Inflammatory macrophage treated with lipopolysaccharide for 4 hours (primary cell): ENCODE measurements around the gene FIGLA.

Experiments used
- DNase-seq: peaks from one replicate; pipeline ENCODE4 v3.0.0-alpha.2; 2020

Gene FIGLA

DNA sequence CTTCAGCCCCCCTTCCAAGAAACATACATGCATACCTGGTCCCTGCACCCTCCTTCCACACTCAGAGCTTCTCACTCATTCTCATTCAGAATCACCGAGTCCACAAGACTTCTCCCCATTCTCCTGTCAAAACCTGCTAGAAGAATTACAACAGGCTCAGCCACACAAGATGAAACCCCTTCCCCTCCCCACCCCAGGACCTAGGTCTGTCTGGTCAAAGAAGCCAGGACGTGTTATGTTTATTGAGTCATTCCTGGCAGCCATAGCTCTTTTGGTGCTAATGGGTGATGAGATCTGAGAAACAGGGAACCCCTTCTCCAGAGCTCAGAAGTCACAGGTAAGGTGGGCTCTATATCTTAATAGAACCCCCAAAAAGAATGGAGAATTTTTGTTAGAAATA is 21.0 kb downstream of the FIGLA start:
- DNase-seq, result no peak

DNA sequence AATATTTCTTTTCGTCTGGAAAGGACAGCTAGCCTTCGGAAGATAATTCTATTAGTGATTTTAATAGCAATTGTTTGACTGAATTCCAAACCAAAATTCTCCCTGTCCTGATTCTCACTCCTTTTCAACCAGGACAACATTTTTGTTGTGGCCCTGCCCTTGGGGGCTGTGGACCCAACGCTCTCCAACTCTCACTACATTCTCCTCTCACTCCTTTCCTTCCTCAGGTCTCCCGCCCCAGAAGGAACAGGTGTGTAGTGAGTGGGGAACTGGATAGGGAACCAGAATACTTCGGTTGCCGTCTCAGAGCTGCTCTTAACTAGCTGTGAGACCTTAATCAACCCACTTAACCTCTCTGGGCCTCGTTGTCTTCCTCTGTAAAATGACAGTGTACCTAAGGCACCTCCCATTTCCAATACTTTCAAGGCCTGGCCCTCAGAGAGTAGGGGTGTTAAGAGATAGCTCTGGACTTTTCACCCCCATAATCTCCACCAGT is 21.8 kb downstream of the FIGLA start:
- DNase-seq, result no peak

DNA sequence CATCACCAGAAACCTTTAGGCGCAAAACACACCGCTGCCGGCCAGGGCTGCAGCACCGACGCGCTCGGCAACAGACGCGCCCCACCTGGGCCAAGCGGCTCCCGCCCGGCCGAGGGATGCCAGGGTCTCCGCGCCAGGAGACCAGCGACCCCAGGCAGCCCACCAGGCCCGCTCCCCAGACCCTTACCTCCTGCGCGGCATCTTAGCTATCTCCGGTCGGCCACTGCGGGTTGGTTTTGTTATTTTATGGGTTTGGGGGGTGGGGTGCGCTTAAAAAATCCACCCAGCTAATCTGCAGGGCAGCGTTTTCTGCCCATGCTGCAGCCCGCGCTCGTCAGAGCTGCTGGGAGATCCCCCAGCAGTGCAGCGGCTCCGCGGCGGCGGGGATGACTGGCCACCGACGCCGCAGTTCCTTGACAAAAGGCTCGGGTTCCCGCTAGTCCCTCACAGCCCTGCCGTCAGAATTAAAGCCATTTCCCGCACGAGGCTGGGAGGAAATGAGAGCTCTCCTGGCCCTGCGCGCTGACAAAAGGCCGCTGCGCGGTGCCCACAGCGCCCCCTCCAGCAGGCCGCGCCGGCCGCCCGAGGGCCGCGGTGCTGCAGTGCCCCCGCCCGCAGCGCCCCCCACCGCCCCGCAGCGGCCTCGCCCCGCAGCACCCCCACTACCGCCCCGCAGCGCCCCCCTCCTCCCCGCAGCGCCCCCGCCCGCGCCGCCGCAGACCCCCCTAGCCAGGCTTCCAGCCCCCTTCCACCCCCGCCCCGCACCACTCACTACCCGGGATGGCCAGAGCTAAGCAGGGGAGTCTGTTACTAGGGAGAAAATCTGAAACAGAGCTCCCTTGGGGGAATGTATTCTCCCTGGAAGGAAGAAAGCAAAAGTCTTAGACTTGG is 22.5 kb downstream of the FIGLA start, which contains the start of gene ADD2:
TSS of gene ADD2 (minus strand) at position 502 of the 891 bp plus-strand sequence. CDS start 61,792 bp downstream, outside the sequence.
- DNase-seq, result peak; percentile 56

DNA sequence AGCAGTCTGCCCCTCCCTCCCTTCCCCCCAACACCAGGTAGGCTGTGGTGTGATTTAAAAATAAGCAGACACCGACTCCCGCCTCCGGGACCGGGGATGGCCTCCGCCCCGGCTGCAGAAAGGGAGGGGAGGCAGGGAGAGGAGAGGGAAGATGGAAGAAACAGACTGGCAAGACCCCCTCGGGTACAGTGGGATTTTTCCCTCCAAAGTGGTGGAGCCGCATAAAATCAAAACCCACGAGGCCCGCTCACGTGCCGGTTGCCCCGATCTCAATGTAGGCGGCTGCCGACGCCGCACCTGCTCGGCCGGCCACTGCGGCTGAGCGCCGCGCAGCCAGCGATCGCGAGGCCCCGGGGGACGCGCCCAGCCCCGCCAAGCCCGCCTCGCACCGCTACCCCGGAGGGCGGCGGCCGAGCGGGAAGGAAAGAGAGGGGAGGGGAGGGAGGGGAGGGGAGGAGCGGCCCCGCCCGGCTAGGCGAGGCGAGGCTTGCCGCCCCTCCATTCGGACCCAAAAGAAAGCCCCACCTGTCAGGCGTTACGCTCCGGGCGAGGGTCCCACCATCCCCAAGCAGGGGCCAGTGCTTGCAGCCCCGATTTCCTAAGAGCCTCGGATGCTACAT is 23.3 kb downstream of the FIGLA start:
- no peak for DNase-seq

DNA sequence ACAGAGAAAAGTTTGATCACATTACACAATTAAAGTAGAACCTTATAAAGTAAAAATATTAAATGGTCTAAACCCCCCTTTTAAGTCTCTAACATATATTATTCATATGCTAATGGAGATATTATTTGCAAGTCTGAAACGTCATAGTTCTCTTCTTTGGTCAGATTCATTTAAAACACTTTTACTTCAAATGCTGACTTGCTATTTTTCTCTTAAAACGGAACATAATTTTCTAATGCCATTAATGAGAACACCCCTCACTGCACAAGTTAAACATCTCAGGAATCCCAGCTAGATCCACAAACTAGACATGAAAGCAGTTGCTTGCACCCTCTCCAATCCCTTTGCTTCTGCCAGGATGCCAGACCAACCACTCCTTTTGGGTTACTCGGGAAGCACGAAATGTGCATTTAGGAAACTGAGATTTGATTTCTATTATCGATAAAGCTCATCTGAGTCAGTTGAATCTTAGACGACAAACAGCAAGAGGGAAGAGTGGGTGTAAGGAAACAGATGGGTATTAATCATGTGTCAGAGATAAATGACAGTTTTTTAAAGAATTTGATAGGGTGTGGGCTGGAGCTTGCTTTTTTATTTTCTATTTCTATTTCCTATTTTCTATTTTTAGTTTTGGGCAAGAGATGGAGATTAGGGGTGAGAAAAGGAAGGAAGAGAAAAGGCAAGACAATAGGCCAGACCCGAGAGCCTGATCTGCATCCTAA is 23.9 kb downstream of the FIGLA start:
- peak; percentile 23 for DNase-seq

DNA sequence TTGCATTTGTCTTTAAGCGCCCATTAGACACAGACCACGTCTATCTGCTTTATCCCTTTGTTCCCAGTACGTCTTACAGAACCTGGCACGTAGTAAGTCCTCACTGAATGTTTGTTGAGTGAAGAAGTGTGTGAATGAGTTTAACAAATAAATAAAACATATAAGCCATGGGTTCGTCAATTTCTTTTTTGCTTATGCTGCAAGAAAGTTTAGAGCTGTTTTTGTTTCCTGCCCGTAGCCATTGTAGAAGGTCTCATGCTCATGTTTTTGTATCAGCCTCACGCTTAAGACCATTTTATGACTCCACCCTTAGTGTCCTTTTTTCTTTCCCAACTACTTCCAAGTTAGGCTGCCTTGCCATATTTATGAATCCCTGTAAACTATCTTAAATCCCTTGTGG is 24.9 kb downstream of the FIGLA start:
- no peak for DNase-seq

DNA sequence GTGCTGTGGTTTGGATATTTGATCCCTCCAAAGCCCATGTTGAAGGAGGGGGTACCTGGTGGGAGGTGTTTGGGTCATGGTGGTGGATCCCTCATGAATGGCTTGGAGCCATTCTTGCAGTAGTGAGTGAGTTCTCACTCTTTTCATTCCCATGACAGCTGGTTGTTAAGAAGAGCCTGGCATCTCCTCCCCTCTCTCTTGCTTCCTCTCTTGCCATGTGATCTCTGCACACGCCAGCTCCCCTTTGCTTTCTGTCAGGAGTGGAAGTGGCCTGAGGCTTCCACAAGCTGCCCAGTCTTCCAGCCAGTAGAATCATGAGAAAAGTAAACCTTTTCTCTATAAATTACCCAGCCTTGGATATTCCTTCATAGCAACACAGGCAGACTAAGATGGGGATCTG is 31.0 kb downstream of the FIGLA start:
- no peak for DNase-seq

DNA sequence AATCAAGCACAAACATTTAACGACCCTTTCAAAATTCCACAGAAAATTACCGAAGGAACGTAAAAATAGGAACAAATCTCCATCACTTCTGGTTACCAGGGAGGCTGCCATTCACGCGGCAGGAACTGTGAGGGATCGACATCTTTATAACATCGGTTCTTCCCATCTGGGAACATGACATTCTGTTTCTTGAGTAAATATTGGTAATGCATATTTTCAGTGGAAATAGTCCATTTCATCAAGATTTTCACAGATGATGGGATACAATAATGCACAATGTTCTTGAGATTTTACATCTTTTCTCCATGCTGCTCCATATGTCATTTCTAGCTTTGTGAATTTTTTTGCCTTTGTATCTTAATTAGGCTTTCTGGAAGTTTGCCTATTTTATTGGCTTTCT is 32.5 kb downstream of the FIGLA start:
- no peak for DNase-seq

DNA sequence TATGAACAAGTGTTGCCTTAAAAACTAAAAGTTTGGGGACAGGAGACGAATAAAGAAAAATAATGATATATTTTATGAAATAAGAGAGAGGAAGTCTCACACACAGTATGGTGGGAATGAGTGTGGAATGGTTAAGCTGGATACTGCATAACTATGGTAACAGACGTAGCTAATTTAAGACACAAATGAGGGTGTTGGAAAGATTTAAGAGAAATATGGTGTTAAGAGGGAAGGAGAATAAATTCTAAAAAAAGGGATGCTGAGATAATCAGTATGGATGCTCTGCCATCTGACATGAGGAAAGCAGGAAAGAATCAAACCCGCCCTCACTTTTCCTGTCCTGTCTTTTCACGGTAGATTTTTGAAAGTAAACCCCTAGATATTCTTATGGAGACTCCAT is 33.1 kb downstream of the FIGLA start:
- DNase-seq, result no peak

DNA sequence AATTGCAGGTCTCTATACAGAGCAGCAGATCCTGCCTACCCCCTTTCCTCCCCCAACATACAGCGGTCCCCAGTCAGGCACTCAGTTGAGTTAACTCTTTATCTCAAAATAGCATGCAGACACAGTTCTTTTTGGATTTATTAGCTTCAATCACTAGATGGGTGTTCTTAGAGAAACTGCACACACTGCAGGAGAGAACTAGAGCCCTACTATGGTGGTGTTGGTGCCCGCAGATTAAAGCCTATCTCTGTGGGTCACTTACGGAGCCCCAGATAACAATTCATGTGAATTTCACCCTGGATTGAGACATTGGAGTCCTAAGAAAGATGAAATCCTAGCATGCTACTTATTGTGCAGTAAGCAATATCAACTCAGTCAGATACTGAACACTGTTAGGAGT is 34.3 kb downstream of the FIGLA start:
- no peak for DNase-seq

DNA sequence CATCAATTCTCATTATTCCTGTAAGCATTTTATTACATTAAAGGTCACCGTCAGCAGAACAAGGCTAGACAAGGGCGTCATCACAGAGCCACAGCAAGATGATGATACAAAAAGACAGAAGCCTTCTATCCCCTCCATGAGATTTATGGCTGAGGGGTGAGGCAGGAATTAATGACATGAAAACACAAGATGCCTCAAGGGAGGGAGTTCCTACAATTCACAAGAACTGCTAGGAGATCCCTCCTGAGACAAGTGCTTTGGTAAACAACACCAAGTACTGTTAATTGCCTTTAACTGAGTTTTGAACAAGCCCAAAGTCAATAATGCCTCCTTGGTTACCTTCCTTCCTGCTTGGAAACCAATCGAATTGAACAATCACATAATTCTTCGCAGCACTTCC is 36.5 kb downstream of the FIGLA start:
- no peak for DNase-seq

DNA sequence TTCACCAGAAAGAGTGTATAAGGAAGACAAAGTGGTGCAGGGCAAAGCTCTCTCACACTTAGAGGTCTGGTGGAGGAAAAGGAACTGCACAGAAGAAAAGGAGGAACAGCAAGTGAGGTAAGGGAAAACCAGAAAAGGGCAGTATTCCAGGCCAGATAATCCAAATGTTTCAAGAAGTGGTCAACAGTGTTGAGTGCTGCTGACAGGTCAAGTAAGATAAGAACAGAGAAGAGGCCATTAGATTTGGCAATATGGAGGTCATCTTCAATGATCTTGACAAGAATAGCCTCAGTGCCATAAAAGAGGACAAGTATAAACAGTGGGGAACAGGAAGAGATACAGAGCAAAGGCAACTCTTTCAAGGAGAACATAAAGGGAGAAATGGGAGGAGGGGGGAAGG is 37.4 kb downstream of the FIGLA start:
- no peak for DNase-seq

DNA sequence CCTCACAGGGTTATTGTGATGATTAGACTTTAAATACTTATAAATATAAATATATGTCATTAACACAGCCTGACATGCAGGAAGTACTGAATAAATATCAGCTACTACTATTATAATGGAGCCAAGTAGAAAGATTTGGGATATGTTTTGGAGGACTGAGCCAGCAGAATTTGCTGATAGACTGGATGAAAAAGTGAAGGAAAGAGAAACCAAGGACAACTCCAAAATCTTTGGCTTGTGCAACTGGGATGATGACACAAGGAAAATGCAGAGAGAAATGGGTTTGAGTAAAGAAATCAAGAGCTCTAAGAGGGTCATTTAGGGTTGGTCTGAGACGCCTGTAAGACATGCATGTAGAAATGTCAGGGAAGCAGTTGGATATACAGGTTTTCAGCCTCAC is 38.0 kb downstream of the FIGLA start:
- no peak for DNase-seq

DNA sequence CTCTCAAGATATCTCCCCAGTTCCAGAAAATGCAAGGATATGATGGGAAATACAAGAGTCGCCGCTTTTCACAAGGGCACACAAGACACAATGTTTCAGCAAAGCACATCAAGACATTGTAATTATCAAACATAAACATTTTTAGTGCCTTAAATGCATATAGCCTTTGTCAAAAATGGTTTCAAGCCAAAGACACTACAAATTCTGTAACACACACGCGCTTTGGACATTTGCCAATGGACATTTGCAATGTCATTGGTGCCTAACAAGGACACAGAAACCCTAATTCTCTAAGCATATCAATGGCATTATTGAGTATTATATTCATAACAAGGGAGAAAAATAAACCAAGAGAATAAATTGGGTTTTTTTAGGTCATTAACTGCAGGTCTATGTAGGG is 38.6 kb downstream of the FIGLA start:
- DNase-seq, result no peak

DNA sequence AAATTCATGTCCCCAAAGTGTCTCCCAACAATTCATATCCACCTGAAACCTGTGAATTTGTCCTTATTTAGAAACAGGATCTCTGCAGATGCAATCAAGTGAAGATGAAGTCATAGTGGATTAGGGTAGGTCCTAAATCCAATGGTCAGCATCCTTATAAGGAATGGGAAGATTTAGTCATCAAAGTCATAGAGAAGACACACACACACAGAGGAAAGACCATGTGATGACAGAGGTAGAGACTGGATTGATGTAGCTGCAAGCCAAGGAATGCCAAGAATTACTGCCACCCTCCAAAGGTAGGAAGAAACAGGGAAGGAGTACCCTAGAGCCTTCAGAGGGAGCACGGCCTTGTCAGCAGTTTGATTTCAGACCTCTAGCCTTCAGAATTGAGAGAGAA is 40.1 kb downstream of the FIGLA start:
- DNase-seq, result no peak

DNA sequence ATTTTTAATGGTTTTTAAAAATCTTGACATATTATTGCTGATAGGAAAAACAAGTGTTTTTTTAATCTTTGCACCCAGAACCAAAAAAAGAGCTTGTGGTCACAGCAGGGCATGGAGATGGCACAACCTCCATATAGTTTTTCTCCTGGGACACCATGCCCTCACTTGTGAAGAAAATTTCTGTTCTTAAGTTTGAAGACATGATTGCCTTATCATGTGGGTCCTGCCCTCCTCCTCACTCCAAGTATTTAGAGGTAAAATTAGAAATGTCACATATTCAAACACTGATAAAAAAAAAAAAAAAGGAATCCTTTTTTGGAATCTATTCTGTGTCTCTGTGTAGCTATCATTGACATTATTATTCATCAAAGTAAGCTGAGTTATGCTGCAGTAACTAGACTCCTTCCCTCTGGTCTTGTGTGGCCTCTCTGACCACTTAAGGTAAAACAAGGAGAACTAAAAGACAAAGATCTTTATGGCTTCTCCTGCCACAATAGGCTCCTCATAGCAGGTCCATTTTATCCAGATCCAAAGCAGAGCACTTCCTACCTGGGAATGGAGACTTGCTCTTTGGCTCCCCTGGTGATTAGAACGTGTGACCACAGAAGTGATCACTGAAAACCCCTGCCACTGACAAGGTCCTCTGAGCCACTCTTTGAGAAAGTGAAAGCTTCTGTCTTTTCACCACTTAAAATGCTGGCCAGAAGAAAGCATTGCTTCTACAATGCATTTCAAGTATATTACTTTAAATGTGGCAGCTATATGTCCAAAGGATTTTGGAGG is 42.2 kb downstream of the FIGLA start:
- DNase-seq, result no peak

DNA sequence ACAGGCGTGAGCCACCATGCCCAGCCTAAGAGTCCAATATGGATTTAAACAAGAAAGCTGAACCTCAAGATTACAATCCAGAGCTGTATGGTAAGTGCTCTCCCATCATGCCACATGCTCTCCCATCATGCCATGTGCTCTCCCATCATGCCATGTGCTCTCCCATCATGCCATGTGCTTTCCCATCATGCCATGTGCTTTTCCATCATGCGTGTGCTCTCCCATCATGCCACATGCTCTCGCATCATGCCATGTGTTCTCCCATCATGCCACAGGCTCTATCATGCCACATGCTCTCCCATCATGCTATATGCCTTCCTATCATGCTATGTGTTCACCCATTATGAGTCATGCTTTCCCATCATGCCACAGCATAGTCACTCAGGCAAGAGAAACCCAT is 43.2 kb downstream of the FIGLA start:
- DNase-seq, result no peak

DNA sequence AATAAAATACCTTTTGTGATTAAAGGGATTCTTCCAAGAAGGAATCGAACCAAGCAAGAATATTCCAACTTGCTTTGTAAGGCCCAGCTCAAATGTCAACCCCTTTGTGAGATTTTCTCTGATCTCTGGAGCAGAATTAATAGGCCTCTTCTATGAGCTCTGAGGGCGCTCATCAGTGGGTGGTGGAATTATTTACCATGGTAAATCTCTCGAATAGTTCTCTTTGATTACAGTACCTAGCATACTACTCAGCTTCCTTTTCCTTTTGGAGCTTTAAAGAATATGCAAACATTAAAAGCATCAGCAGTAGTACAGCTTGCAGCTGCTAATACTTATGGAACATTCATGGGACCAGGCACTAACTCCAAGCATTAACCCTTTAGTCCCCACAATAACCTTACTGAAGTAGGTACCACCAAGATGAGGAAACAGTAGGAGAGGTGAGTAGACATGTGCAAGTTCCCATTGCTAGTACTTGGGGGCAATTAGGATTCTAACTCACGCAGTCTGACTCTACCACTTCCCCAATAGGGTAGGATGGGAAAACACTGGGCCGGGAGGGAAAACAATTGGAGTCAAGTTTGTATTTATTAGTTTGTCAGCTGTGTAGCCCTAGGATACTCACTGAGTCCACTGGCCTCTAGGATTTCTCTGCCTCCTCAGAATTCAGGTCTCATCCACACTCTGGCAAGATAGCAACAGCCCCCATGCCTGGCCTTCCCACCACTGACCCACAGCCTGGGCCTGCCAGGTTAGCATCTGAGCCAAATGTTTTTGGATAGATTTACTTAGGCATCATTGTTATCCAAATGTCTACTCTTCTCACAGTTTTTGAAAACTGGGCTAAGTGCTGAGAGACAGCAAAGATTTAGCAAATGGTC is 44.1 kb downstream of the FIGLA start:
- no peak for DNase-seq

DNA sequence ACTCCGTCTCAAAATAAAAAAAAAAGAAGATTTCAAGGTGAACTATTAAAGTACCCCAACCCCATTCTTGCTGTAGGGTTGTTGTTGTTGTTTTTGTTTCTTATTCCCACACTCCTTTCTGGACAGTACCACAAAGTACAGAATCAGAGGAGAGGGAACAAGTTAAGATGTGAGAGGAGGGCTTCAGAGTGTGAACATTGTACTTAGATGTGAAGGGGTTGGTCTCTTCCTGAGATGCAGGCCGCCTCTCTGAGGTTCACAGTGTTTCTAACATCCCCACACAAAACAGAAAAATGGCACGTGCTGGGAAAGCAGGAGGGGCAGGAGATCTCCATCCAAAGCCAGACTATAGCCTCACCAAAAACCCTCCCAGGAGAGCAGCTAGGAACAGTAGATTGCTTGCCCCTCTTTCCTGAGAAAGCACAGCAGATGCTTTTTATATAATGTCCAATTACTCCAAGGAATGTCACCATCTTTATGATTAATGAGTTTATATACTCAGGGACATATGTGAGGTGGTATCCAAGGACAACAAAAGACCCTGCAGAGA is 45.1 kb downstream of the FIGLA start:
- DNase-seq, result no peak

DNA sequence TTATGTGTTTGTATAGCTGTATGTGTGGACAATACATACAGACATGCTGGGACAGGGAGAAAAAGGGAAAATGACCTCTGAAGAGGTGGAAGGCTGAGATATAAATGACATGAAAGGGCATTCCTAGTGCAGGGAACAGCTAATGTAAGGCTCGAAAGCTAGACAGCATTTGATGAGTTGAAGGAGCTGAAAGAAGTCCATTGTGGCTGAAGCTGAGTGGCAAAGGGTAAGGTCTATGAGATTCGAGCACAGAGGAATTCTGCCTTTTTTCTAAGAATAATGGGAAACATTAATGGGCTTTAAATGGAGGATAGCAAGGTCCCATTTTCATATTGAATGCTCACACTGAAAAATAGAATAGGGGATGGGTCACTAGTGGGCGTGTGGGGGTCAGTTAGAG is 46.0 kb downstream of the FIGLA start:
- no peak for DNase-seq

DNA sequence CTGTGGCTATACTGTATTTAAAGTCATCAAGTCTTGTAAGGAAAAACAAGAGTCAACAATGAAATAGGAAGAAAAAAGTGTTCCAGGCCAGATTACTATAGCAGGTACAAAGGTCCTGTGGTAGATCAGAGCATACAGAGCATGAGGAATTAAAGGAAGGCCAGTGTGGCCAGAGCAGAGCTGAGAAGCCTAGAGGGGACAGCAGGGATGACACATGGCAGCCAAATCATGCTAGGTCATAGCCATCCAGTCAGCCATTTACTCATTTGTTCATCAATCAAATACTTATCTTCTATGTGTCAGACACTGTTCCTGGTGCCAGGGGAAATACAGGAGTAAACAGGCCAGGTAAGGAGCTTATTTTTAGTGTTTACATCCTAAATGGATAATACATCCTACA is 46.8 kb downstream of the FIGLA start:
- no peak for DNase-seq

DNA sequence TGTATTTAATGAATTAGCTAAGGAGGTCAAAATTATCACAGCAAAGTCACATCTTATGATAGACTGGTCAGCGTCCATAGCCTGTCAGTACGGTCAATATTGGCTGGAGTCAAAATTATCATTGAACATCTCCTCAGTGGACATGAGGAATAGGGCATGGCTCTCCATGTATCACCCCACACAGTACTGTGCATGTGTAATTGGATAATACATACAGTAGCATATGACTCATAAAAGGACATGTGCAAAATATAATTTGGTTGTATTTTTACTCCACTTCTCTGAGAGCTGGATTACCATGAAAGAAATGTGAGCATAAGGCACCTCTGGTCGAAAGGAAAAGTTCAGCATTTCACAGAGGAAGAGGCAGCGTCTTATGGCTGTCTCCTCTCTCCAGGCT is 47.4 kb downstream of the FIGLA start:
- no peak for DNase-seq
